Measurements from ENCODE around the gene RND3.
A peak's percentile ranks its signal among the peaks of the same experiment; 100 is the strongest.

RND3 gene

DNA sequence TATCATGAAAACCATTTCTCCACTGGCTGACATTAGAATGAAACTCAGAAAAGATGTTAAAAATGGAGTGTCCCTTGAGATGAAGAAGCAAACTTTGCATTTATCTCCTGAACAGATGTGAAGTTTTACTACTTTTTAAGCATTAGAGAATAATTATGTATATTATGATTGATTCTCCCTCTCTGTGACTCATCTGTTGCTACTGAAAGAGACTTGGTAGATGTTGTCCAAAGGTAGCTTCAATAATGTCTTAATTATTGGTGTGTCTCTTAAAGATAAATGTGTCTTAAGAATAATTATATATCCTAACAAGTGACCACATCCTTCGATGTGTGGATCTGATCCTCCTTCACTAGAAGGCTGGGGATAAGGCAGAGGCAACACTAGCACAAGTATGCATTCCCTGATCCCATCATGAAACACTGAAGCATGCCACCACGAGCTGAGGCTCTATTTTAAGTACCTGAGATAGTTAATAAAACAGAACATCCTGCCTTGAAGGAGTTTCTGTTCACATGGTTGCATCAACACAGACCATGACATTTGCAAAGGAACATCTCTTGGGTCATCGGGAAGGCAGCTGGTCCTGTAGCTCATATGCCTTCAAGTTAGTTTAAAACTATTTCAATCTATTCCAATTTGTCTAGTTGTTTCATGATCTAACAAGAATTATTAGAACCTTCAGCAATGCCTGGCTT lies 15.5 kb downstream of the RND3 start:
- Histone ChIP-seq H3K27ac (ENCODE audit: low read length) (no peak overlapping the region), H3K9me3 (ENCODE audit: insufficient read depth, low read length, severe bottlenecking) (no peaks in the 10 kb centered on the region), H3K36me3 (ENCODE audit: insufficient read depth, low read length) (no peaks in the 10 kb centered on the region), H2AFZ (ENCODE audit: low read depth, low read length) (peak overlapping the region; percentile 36; the same call in 1 of the 2 replicates), H3K4me2 (ENCODE audit: insufficient read depth, low read length) (no peak overlapping the region), H4K20me1 (ENCODE audit: insufficient read depth, low read length) (no peaks in the 10 kb centered on the region), H3K4me1 (ENCODE audit: insufficient read depth, low read length) (peaks cover 19% of the 10 kb centered on the region), H3K9ac (ENCODE audit: low read depth, low read length) (no peak overlapping the region), H3K79me2 (ENCODE audit: insufficient read depth, low read length) (no peaks in the 10 kb centered on the region), H3K27me3 (ENCODE audit: insufficient read depth, low read length, poor library complexity) (no peaks in the 10 kb centered on the region), H3K4me3 (ENCODE audit: low read depth in 1 of 2, low read length in 2 of 2) (no peak overlapping the region)
- ATAC-seq (ENCODE audit: insufficient read depth, low read depth) (no peak), DNase-seq (no peak)
- TF ChIP-seq, protein P1, sequence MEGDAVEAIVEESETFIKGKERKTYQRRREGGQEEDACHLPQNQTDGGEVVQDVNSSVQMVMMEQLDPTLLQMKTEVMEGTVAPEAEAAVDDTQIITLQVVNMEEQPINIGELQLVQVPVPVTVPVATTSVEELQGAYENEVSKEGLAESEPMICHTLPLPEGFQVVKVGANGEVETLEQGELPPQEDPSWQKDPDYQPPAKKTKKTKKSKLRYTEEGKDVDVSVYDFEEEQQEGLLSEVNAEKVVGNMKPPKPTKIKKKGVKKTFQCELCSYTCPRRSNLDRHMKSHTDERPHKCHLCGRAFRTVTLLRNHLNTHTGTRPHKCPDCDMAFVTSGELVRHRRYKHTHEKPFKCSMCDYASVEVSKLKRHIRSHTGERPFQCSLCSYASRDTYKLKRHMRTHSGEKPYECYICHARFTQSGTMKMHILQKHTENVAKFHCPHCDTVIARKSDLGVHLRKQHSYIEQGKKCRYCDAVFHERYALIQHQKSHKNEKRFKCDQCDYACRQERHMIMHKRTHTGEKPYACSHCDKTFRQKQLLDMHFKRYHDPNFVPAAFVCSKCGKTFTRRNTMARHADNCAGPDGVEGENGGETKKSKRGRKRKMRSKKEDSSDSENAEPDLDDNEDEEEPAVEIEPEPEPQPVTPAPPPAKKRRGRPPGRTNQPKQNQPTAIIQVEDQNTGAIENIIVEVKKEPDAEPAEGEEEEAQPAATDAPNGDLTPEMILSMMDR (IDR thresholded peaks at IDR 0.05; ENCODE audit: borderline replicate concordance, extremely low read depth, low read length, poor library complexity, severe bottlenecking): no peak
- no peak for TF ChIP-seq EZH2 (IDR thresholded peaks at IDR 0.05; ENCODE audit: borderline replicate concordance, low read depth, low read length, severe bottlenecking)

DNA sequence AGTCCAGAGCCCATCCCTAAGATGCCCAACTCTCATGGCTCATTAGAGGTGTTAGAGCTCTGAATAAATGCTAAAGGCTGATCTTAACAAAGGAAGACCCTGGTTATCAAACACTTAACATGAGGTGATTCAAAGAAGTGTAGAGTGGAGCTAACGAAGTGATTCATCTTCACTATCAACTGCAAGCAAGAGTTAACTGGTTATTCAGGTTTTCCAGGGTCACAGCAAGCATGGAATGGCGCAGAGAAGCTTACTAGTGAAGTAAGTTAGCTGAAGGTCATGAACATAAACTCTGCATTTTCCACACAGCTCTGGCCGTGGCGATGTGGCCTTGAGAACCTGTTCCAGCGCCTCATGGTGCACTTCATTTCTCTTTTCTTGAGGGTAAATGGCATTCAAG lies 17.0 kb downstream of the RND3 start:
- no peak overlapping the region for H3K4me2 ChIP-seq (ENCODE audit: insufficient read depth, low read length)

DNA sequence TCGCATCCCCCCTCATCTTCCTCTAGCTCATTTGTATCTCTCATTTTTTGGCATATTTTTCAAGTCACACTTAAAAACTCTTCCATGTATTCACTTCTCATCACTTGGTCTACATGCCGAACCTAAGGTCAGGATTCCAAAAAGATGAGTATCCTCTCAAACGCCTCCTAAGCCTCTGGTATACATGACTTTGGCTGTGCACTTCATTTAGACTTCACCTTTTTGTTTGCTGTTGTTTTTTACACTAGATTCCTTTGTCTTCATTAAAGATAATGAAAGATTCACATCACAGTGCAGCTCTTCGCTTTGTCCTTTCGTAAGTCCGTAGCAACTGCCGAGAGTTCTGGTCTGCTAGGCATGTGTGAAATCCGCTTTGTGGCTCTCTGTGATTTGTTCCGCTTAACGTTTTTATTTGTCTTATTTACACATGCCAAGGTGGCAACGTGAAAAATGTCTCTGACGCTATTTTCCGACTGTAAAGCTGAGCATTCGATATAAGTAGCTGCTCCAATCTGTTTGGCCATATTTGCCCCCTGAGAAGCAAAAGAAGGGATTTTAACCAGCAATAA lies 17.7 kb downstream of the RND3 start:
- TF ChIP-seq, protein P1 (IDR thresholded peaks at IDR 0.05; ENCODE audit: borderline replicate concordance, extremely low read depth, low read length, poor library complexity, severe bottlenecking): no peak
- no peak for TF ChIP-seq EZH2 (IDR thresholded peaks at IDR 0.05; ENCODE audit: borderline replicate concordance, low read depth, low read length, severe bottlenecking)
- Histone ChIP-seq H2AFZ (ENCODE audit: low read depth, low read length) (no peak overlapping the region), H3K27ac (ENCODE audit: low read length) (no peak overlapping the region), H3K9ac (ENCODE audit: low read depth, low read length) (no peak overlapping the region), H3K4me2 (ENCODE audit: insufficient read depth, low read length) (no peak overlapping the region), H3K27me3 (ENCODE audit: insufficient read depth, low read length, poor library complexity) (no peaks in the 10 kb centered on the region), H4K20me1 (ENCODE audit: insufficient read depth, low read length) (no peaks in the 10 kb centered on the region), H3K36me3 (ENCODE audit: insufficient read depth, low read length) (no peaks in the 10 kb centered on the region), H3K79me2 (ENCODE audit: insufficient read depth, low read length) (no peaks in the 10 kb centered on the region), H3K4me1 (ENCODE audit: insufficient read depth, low read length) (peaks cover 7% of the 10 kb centered on the region), H3K4me3 (ENCODE audit: low read depth in 1 of 2, low read length in 2 of 2) (no peak overlapping the region), H3K9me3 (ENCODE audit: insufficient read depth, low read length, severe bottlenecking) (no peaks in the 10 kb centered on the region)
- DNase-seq (no peak), ATAC-seq (ENCODE audit: insufficient read depth, low read depth) (no peak)

More for the DNA sequence above, 17.0 kb downstream of the RND3 start:
- H3K27ac ChIP-seq (ENCODE audit: low read length): no peak overlapping the region
- H4K20me1 ChIP-seq (ENCODE audit: insufficient read depth, low read length): no peaks in the 10 kb centered on the region
- no peak for DNase-seq
- H3K4me1 ChIP-seq (ENCODE audit: insufficient read depth, low read length): peaks cover 10% of the 10 kb centered on the region
- H3K79me2 ChIP-seq (ENCODE audit: insufficient read depth, low read length): no peaks in the 10 kb centered on the region
- 0 out of 2 replicates have a peak overlapping the region, but pooled peaks have one; percentile 35 for H2AFZ ChIP-seq (ENCODE audit: low read depth, low read length)
- no peaks in the 10 kb centered on the region for H3K36me3 ChIP-seq (ENCODE audit: insufficient read depth, low read length)
- no peaks in the 10 kb centered on the region for H3K27me3 ChIP-seq (ENCODE audit: insufficient read depth, low read length, poor library complexity)
- ATAC-seq (ENCODE audit: insufficient read depth, low read depth): no peak
- TF ChIP-seq, protein P1 (IDR thresholded peaks at IDR 0.05; ENCODE audit: borderline replicate concordance, extremely low read depth, low read length, poor library complexity, severe bottlenecking): no peak
- TF ChIP-seq EZH2 (IDR thresholded peaks at IDR 0.05; ENCODE audit: borderline replicate concordance, low read depth, low read length, severe bottlenecking): no peak
- no peak overlapping the region for H3K4me3 ChIP-seq (ENCODE audit: low read depth in 1 of 2, low read length in 2 of 2)
- H3K9me3 ChIP-seq (ENCODE audit: insufficient read depth, low read length, severe bottlenecking): no peaks in the 10 kb centered on the region
- H3K9ac ChIP-seq (ENCODE audit: low read depth, low read length): no peak overlapping the region

All from DND-41 (cell line).